ENCODE measurements around the gene KCNJ10.

DNA sequence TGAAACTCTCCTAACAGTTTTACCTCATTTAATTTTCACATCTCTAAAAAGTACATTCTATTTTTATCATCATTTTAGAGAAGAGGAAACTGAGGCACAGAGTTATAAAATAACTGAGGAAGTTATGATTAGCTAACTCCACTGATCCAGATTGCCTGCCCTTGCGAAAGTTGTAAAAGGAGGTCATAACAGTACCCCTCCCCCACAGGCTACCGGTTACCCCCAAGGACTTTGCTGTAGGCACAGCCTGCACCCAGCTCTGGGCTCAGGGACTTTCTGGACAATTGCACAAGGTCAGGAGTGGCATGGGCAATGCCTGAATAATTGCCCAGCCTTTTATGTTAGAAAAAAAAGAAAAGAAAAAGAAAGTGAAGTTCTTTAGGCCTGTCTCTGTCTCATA lies 60.9 kb downstream of the KCNJ10 start:
- TF ChIP-seq PHF20 (CRISPR knock-in tag; IDR thresholded peaks at IDR 0.05) = no peak
- TF ChIP-seq, protein P1, sequence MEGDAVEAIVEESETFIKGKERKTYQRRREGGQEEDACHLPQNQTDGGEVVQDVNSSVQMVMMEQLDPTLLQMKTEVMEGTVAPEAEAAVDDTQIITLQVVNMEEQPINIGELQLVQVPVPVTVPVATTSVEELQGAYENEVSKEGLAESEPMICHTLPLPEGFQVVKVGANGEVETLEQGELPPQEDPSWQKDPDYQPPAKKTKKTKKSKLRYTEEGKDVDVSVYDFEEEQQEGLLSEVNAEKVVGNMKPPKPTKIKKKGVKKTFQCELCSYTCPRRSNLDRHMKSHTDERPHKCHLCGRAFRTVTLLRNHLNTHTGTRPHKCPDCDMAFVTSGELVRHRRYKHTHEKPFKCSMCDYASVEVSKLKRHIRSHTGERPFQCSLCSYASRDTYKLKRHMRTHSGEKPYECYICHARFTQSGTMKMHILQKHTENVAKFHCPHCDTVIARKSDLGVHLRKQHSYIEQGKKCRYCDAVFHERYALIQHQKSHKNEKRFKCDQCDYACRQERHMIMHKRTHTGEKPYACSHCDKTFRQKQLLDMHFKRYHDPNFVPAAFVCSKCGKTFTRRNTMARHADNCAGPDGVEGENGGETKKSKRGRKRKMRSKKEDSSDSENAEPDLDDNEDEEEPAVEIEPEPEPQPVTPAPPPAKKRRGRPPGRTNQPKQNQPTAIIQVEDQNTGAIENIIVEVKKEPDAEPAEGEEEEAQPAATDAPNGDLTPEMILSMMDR (CRISPR knock-in tag; IDR thresholded peaks at IDR 0.05) = no peak
- TF ChIP-seq, protein P2, sequence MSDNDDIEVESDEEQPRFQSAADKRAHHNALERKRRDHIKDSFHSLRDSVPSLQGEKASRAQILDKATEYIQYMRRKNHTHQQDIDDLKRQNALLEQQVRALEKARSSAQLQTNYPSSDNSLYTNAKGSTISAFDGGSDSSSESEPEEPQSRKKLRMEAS (IDR thresholded peaks at IDR 0.05) = no peak
- no peak for TF ChIP-seq ZNF564 (CRISPR knock-in tag; IDR thresholded peaks at IDR 0.05)
- TF ChIP-seq, protein P3, sequence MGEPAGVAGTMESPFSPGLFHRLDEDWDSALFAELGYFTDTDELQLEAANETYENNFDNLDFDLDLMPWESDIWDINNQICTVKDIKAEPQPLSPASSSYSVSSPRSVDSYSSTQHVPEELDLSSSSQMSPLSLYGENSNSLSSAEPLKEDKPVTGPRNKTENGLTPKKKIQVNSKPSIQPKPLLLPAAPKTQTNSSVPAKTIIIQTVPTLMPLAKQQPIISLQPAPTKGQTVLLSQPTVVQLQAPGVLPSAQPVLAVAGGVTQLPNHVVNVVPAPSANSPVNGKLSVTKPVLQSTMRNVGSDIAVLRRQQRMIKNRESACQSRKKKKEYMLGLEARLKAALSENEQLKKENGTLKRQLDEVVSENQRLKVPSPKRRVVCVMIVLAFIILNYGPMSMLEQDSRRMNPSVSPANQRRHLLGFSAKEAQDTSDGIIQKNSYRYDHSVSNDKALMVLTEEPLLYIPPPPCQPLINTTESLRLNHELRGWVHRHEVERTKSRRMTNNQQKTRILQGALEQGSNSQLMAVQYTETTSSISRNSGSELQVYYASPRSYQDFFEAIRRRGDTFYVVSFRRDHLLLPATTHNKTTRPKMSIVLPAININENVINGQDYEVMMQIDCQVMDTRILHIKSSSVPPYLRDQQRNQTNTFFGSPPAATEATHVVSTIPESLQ (CRISPR knock-in tag; conservative IDR thresholded peaks at IDR 0.05) = no peak
- no peak for TF ChIP-seq RAD21 (CRISPR knock-in tag; IDR thresholded peaks at IDR 0.05)
- TF ChIP-seq ZFP36 (IDR thresholded peaks at IDR 0.05; ENCODE audit: borderline replicate concordance, low read depth, low read length, partially characterized antibody) = no peak
- TF ChIP-seq NR2C2 (CRISPR knock-in tag; IDR thresholded peaks at IDR 0.05; ENCODE audit: borderline replicate concordance) = no peak
- TF ChIP-seq POLR2A (IDR thresholded peaks at IDR 0.05; ENCODE audit: insufficient read depth in 1 of 2, low read depth in 2 of 2, low read length in 2 of 2) = no peak

Data from HepG2 (cell line).